Measurements from ENCODE around the gene MBOAT7. TPM values are rescaled to one million over a fixed set of nuclear protein-coding genes. Genes with fewer than 3 reads are reported as not detected.

MBOAT7 gene
- total and polyA plus RNA-seq, 2 of the 8 experiments (the other 6 are each of a cell fraction or from before 2014, with no cell fraction given) = 85.5 to 90.9 TPM

DNA sequence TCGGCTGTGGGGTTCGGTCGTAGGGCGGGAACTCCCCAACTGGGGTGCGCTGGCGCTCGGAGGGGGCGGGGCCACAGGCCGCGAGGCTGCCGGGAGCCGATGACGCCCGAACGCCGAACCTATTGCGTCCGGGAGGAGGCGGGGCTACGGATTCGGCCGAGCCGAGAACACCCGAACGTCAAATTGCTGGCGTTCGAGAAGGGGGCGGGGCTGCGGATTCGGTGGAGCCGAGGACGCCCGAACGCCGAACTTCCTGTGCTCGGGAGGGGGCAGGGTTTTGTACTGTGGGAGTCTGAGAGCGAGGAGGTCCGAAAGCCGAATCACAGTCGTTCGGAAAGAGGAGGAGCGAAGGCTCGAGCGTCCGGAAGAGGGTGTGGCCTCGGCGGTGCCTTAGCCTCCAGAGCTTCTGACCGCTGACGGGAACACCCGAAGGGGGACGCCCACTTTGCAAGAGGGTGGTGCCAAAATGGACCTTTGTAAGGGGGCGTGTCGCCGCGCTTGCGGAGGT lies 1.2 kb upstream of the MBOAT7 start (continued):
- no peak for TF ChIP-seq CTCF (IDR thresholded peaks at IDR 0.05; ENCODE audit: control extremely low read depth in 1 of 3, insufficient read depth in 1 of 3, low read depth in 1 of 3, low read length in 3 of 3)
